Kidney (tissue), 14 donors: ENCODE results near the gene CD8A. TPM values are rescaled to one million over a fixed set of nuclear protein-coding genes. Genes with fewer than 3 reads are reported as not detected.

Source experiments
- DNase-seq, 5 donors: peaks; one replicate each; pipeline ENCODE4 v3.0.0-alpha.2; 2013 to 2020
- FAIRE-seq: peaks from 2 replicates; lab custom pipeline; 2012; peaks lifted over from hg19 to GRCh38; lab: Jason Lieb, UNC
- H3K27ac ChIP-seq, 2 donors: one replicate each; pipeline ENCODE4 v1.7.0; 2013; ENCODE audit warnings: low read depth in 2 of 2, low read length in 2 of 2, inconsistent platforms in 1 of 2
- H3K27me3 ChIP-seq: one replicate; pipeline ENCODE4 v1.7.1; 2013; ENCODE audit warnings: low read length, inconsistent platforms; ENCODE audit not compliant: control insufficient read depth, insufficient read depth
- H3K36me3 ChIP-seq, 3 donors: one replicate each; pipeline versions ENCODE4 v1.7.0 to v1.7.1; 2013; ENCODE audit warnings: low read length in 3 of 3, control low read depth in 1 of 3, inconsistent platforms in 1 of 3; ENCODE audit not compliant: insufficient read depth in 3 of 3, control insufficient read depth in 2 of 3
- H3K4me1 ChIP-seq, 3 donors: one replicate each; pipeline versions ENCODE4 v1.7.0 to v1.7.1; 2013; ENCODE audit warnings: low read length in 3 of 3, inconsistent platforms in 1 of 3, low read depth in 1 of 3; ENCODE audit not compliant: control insufficient read depth in 2 of 3, insufficient read depth in 2 of 3
- H3K4me3 ChIP-seq, 3 donors: one replicate each; pipeline versions ENCODE4 v1.7.0 to v1.8.1; 2013; ENCODE audit warnings: low read length in 3 of 3, control low read depth in 1 of 3, inconsistent platforms in 1 of 3
- H3K9ac ChIP-seq, 3 donors: one replicate each; pipeline versions ENCODE4 v1.7.0 to v1.7.1; 2013; ENCODE audit warnings: low read length in 3 of 3, control low read depth in 1 of 3, inconsistent platforms in 1 of 3
- H3K9me3 ChIP-seq, 3 donors: one replicate each; pipeline versions ENCODE4 v1.7.0 to v1.7.1; 2013; ENCODE audit warnings: low read length in 3 of 3, control low read depth in 1 of 3, inconsistent platforms in 1 of 3; ENCODE audit not compliant: control insufficient read depth in 2 of 3, insufficient read depth in 1 of 3
- CTCF ChIP-seq: IDR thresholded peaks from 3 replicates; pipeline ENCODE4 v1.5.1; 2012; ENCODE audit warnings: mild to moderate bottlenecking, moderate library complexity, borderline replicate concordance; ENCODE audit not compliant: insufficient read depth; ENCODE audit errors: extremely low read depth
- intact Hi-C: fragments of 100-400 bp; cut with DNase I; formaldehyde crosslinking; loops from one replicate; pipeline ENCODE4 v1.11.1; 2022
- polyA plus RNA-seq: library from polyadenylated mRNA; stranded (reverse); fragments of 350-450 nt; fragmentation: Illumina TruSeq; extraction: RNeasy Lipid Tissue Mini Kit (QIAGEN cat#74804); gene quantifications from one replicate; pipeline ENCODE4 v1.2.3, GENCODE V29; 2014; ENCODE audit warnings: low read depth, low replicate concordance; ENCODE audit not compliant: insufficient read depth
- total RNA-seq: library from RNA; stranded (reverse); fragmentation: NEBNext Ultra II Directional; extraction: Animal tissue kit (Norgen Biotek cat#: 25700); gene quantifications from one replicate; pipeline ENCODE4 v1.2.1, GENCODE V29; 2021
- donor health status: control.
- donor health status: control.
- donor health status: control.
- donor health status: control.
- donor health status: control.
- donor health status: DM: yes; HTN: yes; CAD: no.
- donor health status: Normal renal cell carcinoma (clear cell type).

CD8A gene
- total and polyA plus RNA-seq, 2 donors from 2014 or later: 0.65 to 5.9 TPM

GRCh38 chr2:86833315-86833714, 42.6 kb upstream of the CD8A start:
- FAIRE-seq (no peak), DNase-seq (peak in 1 of 5 donors; percentile 38)
- no peak overlapping the region for H3K9ac ChIP-seq
- intact Hi-C loops: no loop called here
- H3K9me3 ChIP-seq: no peaks in the 10 kb centered on the region
- no peak for TF ChIP-seq CTCF
- H3K36me3 ChIP-seq: no peaks in the 10 kb centered on the region
- H3K4me3 ChIP-seq: no peak overlapping the region
- no peaks in the 10 kb centered on the region for H3K27me3 ChIP-seq
- H3K27ac ChIP-seq: no peak overlapping the region
- no peaks in the 10 kb centered on the region for H3K4me1 ChIP-seq

DNA sequence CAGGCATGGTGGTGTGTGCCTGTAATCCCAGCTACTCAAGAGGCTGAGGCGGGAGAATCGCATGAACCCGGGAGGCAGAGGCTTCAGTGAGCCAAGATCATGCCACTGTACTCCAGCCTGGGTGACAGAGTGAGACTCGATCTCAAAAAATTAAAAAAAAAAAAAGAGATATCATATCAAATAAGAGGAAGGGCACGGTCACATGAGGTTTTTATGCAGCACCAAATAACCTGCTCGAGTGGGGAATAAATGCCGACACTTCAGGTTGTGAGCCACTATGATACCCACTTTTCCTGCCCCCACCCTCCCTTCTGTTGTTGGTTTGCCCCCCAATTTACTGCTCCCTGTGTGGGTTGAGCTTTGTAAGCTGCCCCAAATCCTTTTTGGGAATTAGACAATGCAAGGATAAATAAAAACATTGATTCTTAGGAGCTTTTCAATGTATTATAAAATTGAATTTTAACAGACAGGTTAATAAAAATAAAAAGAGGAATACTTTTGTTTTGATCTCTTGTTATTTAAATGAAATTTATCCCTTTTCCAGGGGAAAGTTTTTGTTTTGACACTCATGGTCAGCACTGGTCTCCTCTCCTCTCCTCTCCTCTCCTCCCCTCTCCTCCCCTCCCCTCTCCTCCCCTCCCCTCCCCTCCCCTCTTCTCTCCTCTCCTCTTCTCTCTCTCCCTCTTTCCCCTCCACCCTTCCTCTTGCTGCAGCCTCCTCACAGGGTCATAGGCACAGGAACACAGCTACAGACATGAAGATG, 41.8 kb upstream of the CD8A start:
- Histone ChIP-seq H3K4me3 (no peak overlapping the region), H3K9ac (no peak overlapping the region), H3K27me3 (no peaks in the 10 kb centered on the region), H3K4me1 (no peaks in the 10 kb centered on the region), H3K36me3 (no peaks in the 10 kb centered on the region), H3K27ac (no peak overlapping the region), H3K9me3 (no peaks in the 10 kb centered on the region)
- FAIRE-seq: no peak
- intact Hi-C loops: no loop called here
- no peak for DNase-seq
- no peak for TF ChIP-seq CTCF

- Histone ChIP-seq H3K9me3 (no peaks in the 10 kb centered on the region), H3K4me1 (no peaks in the 10 kb centered on the region), H3K27ac (no peak overlapping the region), H3K4me3 (no peak overlapping the region), H3K9ac (no peak overlapping the region), H3K36me3 (no peaks in the 10 kb centered on the region), H3K27me3 (no peaks in the 10 kb centered on the region)
- intact Hi-C loops: no loop called here
- FAIRE-seq (no peak), DNase-seq (no peak)
- no peak for TF ChIP-seq CTCF
Observed at GRCh38 chr2:86831537-86831936, 40.8 kb upstream of the CD8A start.
